HG03135 (cell line): ENCODE results near the gene DRC7.
"Not testable (repeated sequence)": the region's sequence is repeated elsewhere in the genome, so short reads cannot be mapped to it uniquely, and the experiment has no call there.

Experiments used
- ATAC-seq: cut with Tn5 transposase; IDR thresholded peaks from one replicate; pipeline ENCODE4 v1.9.1; 2021; ENCODE audit warnings: mild to moderate bottlenecking, moderate library complexity; ENCODE audit not compliant: unreplicated experiment

DRC7 gene

DNA sequence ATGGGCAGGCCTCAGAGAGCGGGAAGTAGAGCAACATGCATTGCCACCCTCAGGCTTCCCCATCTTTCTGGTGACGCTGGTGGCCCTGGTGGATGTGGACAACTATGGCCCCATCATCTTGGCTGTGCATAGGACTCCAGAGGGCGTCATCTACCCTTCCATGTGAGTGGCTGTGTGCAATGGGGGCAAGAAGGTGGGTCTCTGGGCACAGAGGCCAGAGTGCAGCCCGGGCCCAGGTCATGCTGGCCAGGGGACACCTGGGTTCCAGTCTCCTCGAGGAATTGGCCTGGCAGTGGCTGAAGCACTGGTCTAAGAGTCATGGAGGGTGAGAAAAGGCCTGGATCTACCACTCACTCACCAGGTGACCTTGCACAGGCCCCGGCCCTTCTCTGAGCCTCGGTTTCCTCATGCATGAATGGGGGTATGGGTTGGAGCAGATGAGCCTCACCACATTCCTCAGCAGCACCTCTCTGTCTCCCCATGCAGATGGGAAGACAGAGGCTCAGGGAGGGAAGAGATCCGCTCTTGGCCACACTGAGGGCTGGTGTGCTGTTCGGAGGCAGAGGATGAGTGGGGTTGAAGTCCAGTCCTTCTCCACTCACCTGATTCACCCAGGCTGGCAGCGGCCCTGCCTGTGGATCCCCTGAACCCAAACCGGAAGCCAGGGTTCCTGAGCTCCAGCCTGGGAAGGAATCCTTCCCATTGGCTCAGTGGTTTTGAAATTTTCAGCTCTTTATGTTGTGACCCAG, 33.7 kb upstream of the DRC7 start:
- ATAC-seq: no peak

DNA sequence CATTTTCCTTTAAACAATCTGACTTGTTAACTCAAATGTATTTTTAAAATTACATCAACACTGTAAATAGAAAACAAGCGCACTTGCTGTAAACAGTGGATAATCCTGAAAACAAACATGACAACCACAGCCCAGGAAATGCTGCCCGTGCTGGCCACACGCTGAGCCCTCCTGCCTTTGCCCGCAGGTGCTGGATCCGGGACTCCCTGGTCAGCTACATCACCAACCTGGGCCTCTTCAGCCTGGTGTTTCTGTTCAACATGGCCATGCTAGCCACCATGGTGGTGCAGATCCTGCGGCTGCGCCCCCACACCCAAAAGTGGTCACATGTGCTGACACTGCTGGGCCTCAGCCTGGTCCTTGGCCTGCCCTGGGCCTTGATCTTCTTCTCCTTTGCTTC, 33.1 kb upstream of the DRC7 start:
- ATAC-seq: no peak

GRCh38 chr16:57661936-57662906, 32.4 kb upstream of the DRC7 start:
- no peak for ATAC-seq

DNA sequence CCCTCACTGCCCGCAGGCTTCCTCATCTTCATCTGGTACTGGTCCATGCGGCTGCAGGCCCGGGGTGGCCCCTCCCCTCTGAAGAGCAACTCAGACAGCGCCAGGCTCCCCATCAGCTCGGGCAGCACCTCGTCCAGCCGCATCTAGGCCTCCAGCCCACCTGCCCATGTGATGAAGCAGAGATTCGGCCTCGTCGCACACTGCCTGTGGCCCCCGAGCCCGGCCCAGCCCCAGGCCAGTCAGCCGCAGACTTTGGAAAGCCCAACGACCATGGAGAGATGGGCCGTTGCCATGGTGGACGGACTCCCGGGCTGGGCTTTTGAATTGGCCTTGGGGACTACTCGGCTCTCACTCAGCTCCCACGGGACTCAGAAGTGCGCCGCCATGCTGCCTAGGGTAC, 31.2 kb upstream of the DRC7 start:
- ATAC-seq: no peak

GRCh38 chr16:57663917-57664661, 30.5 kb upstream of the DRC7 start:
- no peak for ATAC-seq

DNA sequence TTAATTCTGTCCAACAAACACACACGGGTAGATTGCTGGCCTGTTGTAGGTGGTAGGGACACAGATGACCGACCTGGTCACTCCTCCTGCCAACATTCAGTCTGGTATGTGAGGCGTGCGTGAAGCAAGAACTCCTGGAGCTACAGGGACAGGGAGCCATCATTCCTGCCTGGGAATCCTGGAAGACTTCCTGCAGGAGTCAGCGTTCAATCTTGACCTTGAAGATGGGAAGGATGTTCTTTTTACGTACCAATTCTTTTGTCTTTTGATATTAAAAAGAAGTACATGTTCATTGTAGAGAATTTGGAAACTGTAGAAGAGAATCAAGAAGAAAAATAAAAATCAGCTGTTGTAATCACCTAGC, 30.0 kb upstream of the DRC7 start:
- ATAC-seq: no peak

GRCh38 chr16:57665541-57665940, 29.1 kb upstream of the DRC7 start:
- no peak for ATAC-seq

GRCh38 chr16:57666353-57667047, 28.1 kb upstream of the DRC7 start:
- ATAC-seq: no peak

DNA sequence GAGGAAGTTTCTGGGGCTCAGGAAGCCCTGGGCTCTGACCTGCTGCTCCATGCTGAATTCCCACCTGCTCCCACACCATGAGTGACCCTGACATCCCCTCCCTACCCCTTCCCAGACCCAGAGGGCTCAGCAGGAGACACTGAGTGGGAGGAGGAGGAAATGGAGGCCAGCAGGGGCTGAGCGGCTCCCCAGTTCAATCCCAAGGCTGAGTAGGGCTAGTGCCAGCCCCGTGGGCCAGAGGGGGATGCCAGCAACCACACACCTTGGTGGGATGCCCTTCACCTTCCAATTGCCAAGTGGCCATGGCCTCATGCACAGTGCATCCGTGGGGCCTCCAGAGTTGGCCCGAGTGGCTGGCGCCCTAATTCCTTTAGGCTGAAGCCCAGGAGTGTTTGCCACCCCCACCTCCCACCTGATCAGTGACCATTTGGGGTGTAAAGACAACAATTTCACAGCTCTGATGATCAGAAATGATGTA, 27.5 kb upstream of the DRC7 start:
- ATAC-seq: no peak

GRCh38 chr16:57667526-57668262, 26.9 kb upstream of the DRC7 start:
- no peak for ATAC-seq

GRCh38 chr16:57668263-57668571, 26.4 kb upstream of the DRC7 start, which contains the start of gene ADGRG3:
ADGRG3 (plus strand) TSS chr16:57668306; CDS start chr16:57668348, 42 bp downstream.
- ATAC-seq: no peak

DNA sequence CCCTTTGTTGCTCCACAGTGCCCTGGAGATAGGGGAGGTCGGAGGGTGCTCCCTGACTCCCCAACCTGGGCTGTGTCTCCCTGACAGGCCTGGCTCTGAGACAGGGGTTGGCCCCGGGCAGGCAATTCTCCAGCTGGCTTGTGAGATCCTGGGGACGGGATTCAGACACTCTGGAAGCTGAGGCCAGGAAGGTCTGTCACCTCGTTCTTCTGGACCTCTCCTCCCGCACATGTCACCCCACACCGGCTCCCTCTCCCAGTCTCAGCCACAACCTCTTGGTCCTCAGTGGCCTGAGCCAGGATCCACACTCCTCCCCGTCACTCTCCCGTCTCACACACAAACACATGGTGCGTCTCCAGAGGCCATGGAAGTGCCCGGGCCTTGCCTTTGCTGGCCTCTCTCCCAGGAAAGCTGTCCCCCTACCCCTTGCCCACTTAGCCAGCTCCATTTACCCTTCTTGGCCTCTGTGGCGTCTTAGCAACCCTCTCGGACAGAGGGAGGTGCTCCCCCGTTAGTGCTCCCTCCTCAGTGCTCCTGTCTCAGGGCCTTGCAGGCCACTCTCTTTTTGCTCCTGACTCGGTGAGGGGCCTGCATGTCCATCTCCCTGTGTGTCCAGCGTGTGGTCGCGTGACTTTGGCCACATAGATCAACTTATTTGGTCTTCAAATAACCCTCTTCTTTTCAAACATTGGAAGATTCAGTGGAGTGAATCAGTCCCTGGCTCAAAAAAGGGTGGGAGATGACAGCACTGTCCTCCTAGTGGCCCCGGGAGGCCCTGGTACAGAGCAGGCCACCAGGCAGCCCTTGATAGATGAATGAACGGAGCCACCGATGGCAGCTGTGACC, 25.8 kb upstream of the DRC7 start:
- ATAC-seq: no peak

GRCh38 chr16:57669476-57670162, 25.0 kb upstream of the DRC7 start:
- no peak for ATAC-seq

DNA sequence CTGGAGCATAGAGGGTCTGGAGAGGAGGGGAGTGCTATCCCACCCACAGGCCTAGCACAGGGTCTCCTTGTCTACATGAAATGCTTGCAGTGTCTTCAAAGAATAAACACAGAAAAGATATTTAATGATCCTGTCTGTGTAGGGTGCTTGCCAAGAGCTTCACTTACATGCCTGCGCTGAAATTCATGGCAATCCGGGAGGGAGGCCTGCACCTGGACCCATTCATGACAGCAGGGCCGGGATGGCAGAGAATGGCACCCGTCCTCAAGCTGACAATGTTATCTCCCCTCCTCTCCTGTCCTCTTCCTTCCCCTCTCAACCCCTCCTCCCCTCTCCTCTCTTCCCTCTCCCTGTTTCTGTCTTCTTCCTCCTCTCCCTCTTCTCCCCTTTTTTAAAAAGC, 24.4 kb upstream of the DRC7 start:
- no peak for ATAC-seq

GRCh38 chr16:57671451-57671850, 23.2 kb upstream of the DRC7 start:
- ATAC-seq: not testable (repeated sequence)

- no peak for ATAC-seq
These were observed 22.2 kb upstream of the DRC7 start for GRCh38 chr16:57672416-57672815.

DNA sequence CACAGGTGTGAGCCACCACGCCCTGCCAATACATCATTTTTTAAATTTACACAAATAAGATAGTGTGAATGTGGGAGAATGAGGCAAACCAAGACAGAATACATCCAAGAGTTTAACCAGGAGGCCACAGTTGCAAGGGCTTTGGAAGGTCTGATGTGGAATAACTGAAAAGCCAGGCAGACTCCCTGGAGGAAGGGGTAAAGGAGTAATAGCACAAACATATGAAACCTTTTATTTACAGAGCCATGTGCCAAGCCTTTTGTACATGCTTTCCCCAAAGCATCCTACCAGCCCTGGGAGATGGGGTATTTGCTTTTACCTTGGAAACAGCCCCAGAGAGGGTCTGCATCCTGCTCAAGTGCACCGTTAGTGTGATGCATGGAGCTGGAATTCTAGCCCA, 21.8 kb upstream of the DRC7 start:
- ATAC-seq: no peak

DNA sequence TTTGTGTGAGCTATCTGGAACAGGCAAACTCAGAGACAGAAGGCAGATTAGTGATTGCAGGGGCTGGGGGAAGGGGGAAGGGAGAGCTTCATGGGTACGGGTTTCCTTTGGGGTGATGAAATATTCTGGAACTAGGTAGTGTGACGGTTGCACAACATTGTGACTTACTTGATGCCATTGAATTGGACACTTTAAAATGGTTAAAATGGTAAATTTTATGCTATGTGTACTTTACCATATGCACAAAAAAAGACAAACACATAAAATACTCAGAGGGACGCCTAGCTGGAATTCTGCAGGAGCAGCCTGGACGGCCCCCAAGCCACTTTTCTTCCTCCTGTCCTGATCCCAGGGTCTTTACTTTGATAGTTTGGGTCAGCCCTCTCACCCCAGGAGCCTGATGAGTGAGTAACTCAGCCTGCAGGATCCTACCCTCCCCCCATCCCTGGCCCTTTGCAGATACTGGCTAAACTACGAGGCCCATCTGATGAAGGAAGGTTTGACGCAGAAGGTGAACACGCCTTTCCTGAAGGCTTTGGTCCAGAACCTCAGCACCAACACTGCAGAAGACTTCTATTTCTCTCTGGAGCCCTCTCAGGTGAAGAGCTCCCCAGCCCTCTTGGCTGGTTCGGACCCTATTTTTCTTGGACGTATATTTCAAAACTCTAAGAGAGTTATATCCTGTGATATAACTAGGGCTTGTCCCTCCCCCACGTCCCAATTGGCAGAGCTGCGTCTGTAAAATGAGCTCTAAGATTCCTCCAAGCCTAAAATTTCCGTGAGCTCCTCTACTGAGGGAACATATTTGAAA, 18.7 kb upstream of the DRC7 start:
- ATAC-seq: no peak
